ENCODE data around the gene TSSC4.

Gene TSSC4

DNA sequence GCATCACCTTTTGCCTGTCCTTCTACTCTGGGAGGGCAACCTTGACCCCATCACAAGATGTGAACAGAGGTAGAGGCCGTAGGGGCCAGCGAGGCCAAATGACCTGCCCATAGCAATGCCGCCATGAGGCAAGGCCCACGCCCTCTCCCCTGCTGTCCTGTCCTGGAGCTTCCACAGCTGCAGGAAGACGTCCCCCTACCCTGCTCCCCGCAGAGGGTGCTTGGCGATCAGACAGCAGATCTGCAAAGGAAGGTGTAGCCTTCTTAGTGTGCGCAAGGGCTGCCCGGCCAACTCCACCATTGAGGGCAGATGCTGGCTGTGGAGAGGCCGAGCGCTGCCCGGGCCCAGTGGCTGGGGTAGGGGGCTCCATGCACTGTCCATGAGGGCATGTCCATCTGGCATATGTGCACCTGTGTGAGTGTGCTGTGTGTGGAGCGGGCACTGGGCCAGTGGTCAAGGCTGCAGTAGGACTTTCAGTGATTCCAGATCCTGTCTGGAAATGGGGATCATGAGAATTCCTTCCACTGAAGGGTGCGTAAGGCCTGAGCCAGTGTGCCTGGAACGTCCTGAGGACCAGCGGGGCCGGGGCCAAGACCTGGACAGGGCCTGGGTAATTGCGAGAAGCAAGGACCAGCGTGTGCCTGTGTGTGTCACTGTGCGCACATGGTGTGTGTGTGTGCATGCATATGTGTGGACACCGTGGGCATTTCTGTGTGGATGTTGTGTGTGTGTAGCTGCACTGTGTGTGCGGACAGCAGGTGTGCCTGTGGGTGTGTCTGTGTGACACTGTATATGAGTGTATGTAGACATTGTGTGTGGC is 32.8 kb downstream of the TSSC4 start:
- DNase-seq (ENCODE audit: low read depth in 3 of 3), result no peak

- no peak for DNase-seq (ENCODE audit: low read depth in 3 of 3)
Measured at GRCh38 chr11:2434008-2434407, 33.5 kb downstream of the TSSC4 start.

- DNase-seq (ENCODE audit: low read depth in 3 of 3), result no peak
Measured at GRCh38 chr11:2434506-2435255, 34.1 kb downstream of the TSSC4 start.

DNA sequence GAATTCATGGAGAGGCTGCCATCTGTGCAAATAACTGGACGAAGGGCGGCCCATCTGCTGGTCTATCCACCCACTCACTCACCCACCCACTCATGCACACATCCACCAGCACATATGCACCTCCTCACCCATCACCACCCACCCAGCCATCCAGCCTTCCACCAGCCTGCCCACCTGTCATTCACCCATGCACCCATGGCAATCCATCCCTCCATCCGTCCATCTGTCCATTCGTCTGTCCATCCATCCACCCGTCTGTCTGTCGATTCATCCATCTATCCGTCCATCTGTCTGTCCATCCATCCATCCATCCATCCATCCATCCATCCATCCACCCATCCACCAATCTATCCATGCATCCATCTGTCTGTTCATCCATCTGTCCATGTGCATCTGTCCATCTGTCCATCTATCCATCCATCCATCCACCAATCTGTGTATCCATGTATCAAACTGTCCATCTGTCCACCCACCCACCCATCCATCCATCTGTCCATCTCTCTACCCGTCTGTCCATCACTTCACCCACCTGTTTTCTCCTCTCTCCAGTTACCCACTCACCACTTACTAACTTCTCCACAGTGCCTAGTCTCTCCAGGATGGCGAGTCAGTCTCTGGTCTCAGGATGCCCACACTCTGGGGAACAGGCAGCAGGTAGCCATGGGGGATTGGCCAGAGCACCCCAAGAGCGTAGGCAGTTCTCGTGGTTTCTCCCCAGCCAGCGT is 34.9 kb downstream of the TSSC4 start:
- DNase-seq (ENCODE audit: low read depth in 3 of 3), result no peak

DNA sequence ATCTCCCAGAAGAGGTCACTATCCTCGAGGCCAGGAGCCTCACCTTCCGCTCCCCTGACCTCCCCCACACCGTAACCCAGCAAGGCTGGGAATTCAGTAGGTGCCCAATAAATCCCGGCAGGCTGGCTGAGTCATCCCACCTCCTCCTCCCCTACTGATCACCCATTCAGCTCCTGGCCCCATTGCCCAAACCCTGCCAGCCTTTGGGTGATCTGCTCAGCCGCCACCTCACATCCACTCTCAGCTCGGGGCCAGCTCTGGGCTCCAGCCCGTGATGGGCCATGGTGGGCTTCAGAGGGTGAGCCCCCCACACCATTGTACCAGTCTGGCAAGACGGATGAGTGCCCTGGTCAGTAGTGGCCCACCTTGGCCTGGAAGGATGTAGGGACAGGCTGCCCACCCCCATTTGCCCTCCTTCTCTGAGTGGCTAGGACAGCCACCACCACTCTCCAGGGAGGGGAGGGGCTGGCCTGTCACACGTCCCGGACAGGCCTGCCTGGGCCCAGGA is 35.5 kb downstream of the TSSC4 start:
- no peak for DNase-seq (ENCODE audit: low read depth in 3 of 3)

DNA sequence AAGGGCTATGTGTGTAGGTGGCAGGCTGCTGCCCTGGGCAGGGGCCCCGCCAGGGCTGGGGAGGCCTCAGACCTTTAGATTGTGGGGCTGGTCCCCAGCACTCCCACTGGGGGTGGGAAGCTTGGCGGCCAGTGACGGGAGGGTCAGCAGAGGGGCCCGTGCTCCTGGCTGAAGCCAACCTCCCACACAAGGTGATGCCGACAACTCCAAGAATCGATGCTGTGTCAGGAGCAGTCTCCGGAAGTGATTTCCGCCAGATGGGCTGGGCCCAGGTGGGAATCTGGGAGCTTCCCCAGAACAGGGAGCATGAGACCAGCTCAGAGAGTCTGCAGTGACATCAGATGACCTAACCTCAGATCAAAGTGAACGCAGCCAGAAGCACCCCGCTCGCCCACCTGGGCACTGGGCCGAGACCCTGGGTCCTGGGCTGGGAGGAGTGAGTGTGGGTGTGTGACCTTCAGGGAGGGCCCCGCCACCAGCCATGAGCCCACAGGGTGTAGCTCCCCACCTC is 36.0 kb downstream of the TSSC4 start:
- no peak for DNase-seq (ENCODE audit: low read depth in 3 of 3)

DNA sequence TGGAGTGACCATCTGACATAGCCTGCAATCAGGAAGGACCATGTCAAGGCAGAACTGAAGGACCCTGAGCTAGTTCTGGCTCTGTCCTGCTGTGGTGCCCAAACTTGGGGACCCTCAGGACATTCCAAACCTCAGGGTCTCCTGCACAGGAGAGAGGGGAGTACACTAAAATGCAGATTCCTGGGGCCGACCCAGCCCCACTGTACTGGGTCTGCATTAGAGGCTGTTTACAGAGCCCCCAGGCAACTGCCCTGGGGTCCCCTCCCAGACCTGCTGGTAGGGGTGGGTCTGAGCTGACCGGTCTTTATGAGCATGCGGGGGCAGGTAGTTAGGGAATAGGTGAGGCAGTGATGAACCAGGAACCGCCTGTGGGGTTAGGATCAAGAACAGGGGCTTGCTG is 37.0 kb downstream of the TSSC4 start:
- DNase-seq (ENCODE audit: low read depth in 3 of 3), result no peak

DNA sequence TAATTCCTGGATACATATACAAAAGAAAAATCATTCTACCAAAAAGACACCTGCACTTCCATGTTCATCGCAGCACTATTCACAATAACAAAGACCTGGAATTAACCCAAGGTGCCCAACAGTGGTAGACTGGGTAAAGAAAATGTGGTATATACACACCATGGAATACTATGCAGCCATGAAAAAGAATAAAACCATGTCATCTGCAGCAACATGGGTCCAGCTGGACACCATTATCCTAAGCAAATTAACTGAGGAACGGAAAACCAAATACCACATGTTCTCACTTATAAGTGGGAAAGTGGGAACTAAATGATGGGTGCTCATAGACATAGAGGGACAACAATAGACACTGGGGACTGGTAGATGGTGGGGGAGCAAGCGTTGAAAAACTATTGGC is 39.3 kb downstream of the TSSC4 start:
- DNase-seq (ENCODE audit: low read depth in 3 of 3), result no peak

DNA sequence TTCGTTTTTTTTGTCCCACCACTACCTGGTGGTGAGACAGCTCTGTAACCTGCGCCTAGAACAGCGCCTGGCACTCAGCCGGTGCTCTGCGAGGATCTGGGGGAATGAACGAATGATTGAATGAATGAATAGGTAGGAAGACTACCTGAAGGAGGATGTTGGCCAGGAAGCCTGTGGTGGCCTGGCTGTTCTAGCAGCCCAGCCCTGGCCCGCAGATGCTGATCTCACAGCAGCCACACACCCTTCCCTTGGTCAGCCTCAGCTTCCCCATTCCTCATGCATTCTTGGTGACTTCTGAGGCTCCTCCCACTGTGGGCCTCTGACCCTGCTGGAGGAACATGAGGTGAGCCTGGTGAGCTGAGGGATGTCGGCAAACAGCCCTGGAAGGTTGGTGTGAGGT is 40.1 kb downstream of the TSSC4 start:
- no peak for DNase-seq (ENCODE audit: low read depth in 3 of 3)

GRCh38 chr11:2441171-2441570 is 40.6 kb downstream of the TSSC4 start:
- DNase-seq (ENCODE audit: low read depth in 3 of 3), result no peak

- no peak for DNase-seq (ENCODE audit: low read depth in 3 of 3)
Measured at GRCh38 chr11:2442589-2442988, 42.0 kb downstream of the TSSC4 start.

- no peak for DNase-seq (ENCODE audit: low read depth in 3 of 3)
Measured at GRCh38 chr11:2443406-2443805, 42.9 kb downstream of the TSSC4 start.

- DNase-seq (ENCODE audit: low read depth in 3 of 3), result peak; percentile 70 to 74 (median 72)
Measured at GRCh38 chr11:2443881-2444820, 43.6 kb downstream of the TSSC4 start, which contains the start of gene TRPM5. Gene TRPM5, minus strand, starts transcription at chr11:2444514. Its CDS starts 21,478 bp downstream, at chr11:2423036.

DNA sequence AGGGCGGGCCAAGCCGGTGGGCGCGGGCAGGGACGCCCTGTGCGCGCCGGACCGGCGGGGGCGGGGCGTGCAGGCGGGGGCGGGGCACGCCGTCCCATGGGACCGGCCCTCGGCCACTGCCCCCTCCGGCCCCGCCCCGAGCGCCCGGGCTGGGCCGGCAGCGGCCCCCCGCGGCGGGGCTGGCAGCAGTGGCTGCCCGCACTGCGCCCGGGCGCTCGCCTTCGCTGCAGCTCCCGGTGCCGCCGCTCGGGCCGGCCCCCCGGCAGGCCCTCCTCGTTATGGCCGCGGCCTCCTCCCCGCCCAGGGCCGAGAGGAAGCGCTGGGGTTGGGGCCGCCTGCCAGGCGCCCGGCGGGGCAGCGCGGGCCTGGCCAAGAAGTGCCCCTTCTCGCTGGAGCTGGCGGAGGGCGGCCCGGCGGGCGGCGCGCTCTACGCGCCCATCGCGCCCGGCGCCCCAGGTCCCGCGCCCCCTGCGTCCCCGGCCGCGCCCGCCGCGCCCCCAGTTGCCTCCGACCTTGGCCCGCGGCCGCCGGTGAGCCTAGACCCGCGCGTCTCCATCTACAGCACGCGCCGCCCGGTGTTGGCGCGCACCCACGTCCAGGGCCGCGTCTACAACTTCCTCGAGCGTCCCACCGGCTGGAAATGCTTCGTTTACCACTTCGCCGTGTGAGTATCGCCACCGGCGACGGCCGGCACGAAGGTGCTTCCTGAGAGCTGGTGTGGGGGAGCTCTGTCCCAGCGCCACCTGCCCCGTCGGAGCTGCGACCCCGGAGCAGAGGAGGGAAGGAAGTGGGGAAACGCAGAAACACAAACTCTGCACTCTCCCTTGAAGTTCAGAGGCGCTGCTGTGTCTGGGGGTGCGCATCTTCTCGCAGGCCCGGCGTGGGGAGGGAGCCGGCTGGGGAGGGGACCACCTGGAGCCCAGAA is 44.5 kb downstream of the TSSC4 start, which contains the start of gene KCNQ1:
Gene KCNQ1, plus strand, starts transcription at position 188 of the 925 bp plus-strand sequence. Its CDS starts 91 bp downstream, at position 279.
- no peak for DNase-seq (ENCODE audit: low read depth in 3 of 3)

DNA sequence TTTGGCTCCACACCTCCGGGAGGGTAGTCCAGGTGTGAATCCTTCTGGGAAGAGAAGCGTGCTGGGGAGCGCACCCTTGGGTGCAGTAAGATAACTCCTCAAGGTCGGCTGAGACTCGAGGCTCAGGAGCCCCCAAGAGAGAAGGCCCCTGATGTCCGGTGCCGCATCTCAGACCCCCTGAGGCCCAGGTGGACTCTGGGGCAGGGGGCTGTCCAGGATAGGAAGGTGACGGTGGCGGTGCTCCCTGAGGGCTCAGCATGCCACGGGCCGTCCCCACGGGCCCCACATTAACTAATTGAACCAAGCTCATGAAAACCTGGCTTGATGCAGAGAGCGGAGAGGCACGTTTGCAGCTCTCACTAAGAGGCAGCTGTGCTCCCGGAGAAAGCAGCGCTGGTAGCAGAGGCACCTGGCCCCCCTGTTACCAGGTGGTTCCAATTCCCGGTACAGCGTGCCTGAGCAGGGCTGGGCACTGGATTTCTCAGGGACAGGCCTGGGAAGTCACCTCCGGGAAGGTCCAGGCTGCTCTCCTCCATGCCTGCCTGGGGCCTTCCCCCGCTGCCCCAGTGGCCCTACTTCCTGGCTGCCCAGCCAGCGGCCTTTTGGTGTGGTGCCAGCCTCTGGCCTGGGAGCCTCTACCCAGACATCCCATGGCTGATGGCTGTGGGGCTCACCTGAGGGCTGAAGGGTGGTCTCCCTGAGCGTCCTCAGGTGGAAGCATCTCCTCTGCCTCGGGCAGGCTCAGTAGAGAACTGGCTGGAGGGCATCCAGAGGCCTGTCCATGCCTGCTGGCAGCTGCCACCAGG is 45.4 kb downstream of the TSSC4 start:
- no peak for DNase-seq (ENCODE audit: low read depth in 3 of 3)

- no peak for DNase-seq (ENCODE audit: low read depth in 3 of 3)
Measured at GRCh38 chr11:2446590-2447252, 46.2 kb downstream of the TSSC4 start.

GRCh38 chr11:2447253-2447950 is 46.9 kb downstream of the TSSC4 start:
- no peak for DNase-seq (ENCODE audit: low read depth in 3 of 3)
